Activated naive CD8-positive, alpha-beta T cell (primary cell): ENCODE measurements around the gene SYTL1.

Experiments used
- H3K27ac Mint-ChIP-seq: one replicate; pipeline ENCODE4 v1.8.0; 2021; ENCODE audit warnings: mixed read lengths
- H3K27me3 Mint-ChIP-seq: one replicate; pipeline ENCODE4 v1.8.0; 2021; ENCODE audit warnings: mixed read lengths
- H3K36me3 Mint-ChIP-seq: one replicate; pipeline ENCODE4 v1.8.0; 2021; ENCODE audit warnings: mixed read lengths
- H3K4me1 Mint-ChIP-seq: one replicate; pipeline ENCODE4 v1.8.0; 2021; ENCODE audit warnings: low read depth, mixed read lengths
- H3K4me3 Mint-ChIP-seq: one replicate; pipeline ENCODE4 v1.8.0; 2021; ENCODE audit warnings: mild to moderate bottlenecking, mixed read lengths
- H3K9me3 Mint-ChIP-seq: one replicate; pipeline ENCODE4 v1.8.0; 2021; ENCODE audit warnings: low read depth, mixed read lengths

Gene SYTL1

GRCh38 chr1:27393641-27394281 is 51.9 kb downstream of the SYTL1 start:
- Mint-ChIP-seq H3K4me1 (peaks cover 11% of the 10 kb centered on the region), H3K4me3 (peak overlapping the region; percentile 78), H3K9me3 (no peaks in the 10 kb centered on the region), H3K36me3 (no peaks in the 10 kb centered on the region), H3K27ac (no peak overlapping the region), H3K27me3 (no peaks in the 10 kb centered on the region)

- Mint-ChIP-seq H3K27ac (no peak overlapping the region), H3K4me1 (peaks cover 11% of the 10 kb centered on the region), H3K27me3 (no peaks in the 10 kb centered on the region), H3K36me3 (no peaks in the 10 kb centered on the region), H3K4me3 (peak overlapping the region; percentile 62), H3K9me3 (no peaks in the 10 kb centered on the region)
Measured at GRCh38 chr1:27394282-27394658, 52.4 kb downstream of the SYTL1 start.

- Mint-ChIP-seq H3K36me3 (no peaks in the 10 kb centered on the region), H3K27me3 (no peaks in the 10 kb centered on the region), H3K4me1 (peaks cover 11% of the 10 kb centered on the region), H3K27ac (no peak overlapping the region), H3K9me3 (no peaks in the 10 kb centered on the region), H3K4me3 (no peak overlapping the region)
Measured at GRCh38 chr1:27394925-27395324, 53.1 kb downstream of the SYTL1 start.

GRCh38 chr1:27395441-27396195 is 53.8 kb downstream of the SYTL1 start:
- Mint-ChIP-seq H3K4me3 (no peak overlapping the region), H3K27ac (no peak overlapping the region), H3K4me1 (peaks cover 11% of the 10 kb centered on the region), H3K27me3 (no peaks in the 10 kb centered on the region), H3K9me3 (no peaks in the 10 kb centered on the region), H3K36me3 (no peaks in the 10 kb centered on the region)

- H3K27ac Mint-ChIP-seq, result no peak overlapping the region
- no peaks in the 10 kb centered on the region for H3K9me3 Mint-ChIP-seq
- H3K4me1 Mint-ChIP-seq, result peaks cover 6% of the 10 kb centered on the region
- H3K27me3 Mint-ChIP-seq, result no peaks in the 10 kb centered on the region
- no peaks in the 10 kb centered on the region for H3K36me3 Mint-ChIP-seq
- no peak overlapping the region for H3K4me3 Mint-ChIP-seq
Measured at GRCh38 chr1:27397110-27397509, 55.3 kb downstream of the SYTL1 start.

GRCh38 chr1:27397749-27398148 is 55.9 kb downstream of the SYTL1 start:
- Mint-ChIP-seq H3K4me3 (no peak overlapping the region), H3K36me3 (no peaks in the 10 kb centered on the region), H3K9me3 (no peaks in the 10 kb centered on the region), H3K4me1 (peaks cover 9% of the 10 kb centered on the region), H3K27ac (no peak overlapping the region), H3K27me3 (no peaks in the 10 kb centered on the region)

- no peaks in the 10 kb centered on the region for H3K36me3 Mint-ChIP-seq
- H3K27ac Mint-ChIP-seq, result peak overlapping the region; percentile 50
- peaks cover 17% of the 10 kb centered on the region for H3K4me1 Mint-ChIP-seq
- no peak overlapping the region for H3K4me3 Mint-ChIP-seq
- no peaks in the 10 kb centered on the region for H3K9me3 Mint-ChIP-seq
- H3K27me3 Mint-ChIP-seq, result no peaks in the 10 kb centered on the region
Measured at GRCh38 chr1:27398405-27399149, 56.8 kb downstream of the SYTL1 start.

- Mint-ChIP-seq H3K4me1 (peaks cover 24% of the 10 kb centered on the region), H3K9me3 (no peaks in the 10 kb centered on the region), H3K36me3 (no peaks in the 10 kb centered on the region), H3K4me3 (no peak overlapping the region), H3K27me3 (no peaks in the 10 kb centered on the region), H3K27ac (no peak overlapping the region)
Measured at GRCh38 chr1:27399251-27400025, 57.6 kb downstream of the SYTL1 start.

GRCh38 chr1:27400082-27400962 is 58.5 kb downstream of the SYTL1 start:
- Mint-ChIP-seq H3K36me3 (no peaks in the 10 kb centered on the region), H3K27ac (no peak overlapping the region), H3K27me3 (no peaks in the 10 kb centered on the region), H3K4me3 (no peak overlapping the region), H3K9me3 (no peaks in the 10 kb centered on the region), H3K4me1 (peaks cover 22% of the 10 kb centered on the region)

- Mint-ChIP-seq H3K4me3 (no peak overlapping the region), H3K27me3 (no peaks in the 10 kb centered on the region), H3K4me1 (peaks cover 22% of the 10 kb centered on the region), H3K27ac (no peak overlapping the region), H3K36me3 (no peaks in the 10 kb centered on the region), H3K9me3 (no peaks in the 10 kb centered on the region)
Measured at GRCh38 chr1:27400963-27401341, 59.1 kb downstream of the SYTL1 start.

- Mint-ChIP-seq H3K36me3 (no peaks in the 10 kb centered on the region), H3K9me3 (no peaks in the 10 kb centered on the region), H3K4me1 (peaks cover 22% of the 10 kb centered on the region), H3K27ac (no peak overlapping the region), H3K4me3 (no peak overlapping the region), H3K27me3 (no peaks in the 10 kb centered on the region)
Measured at GRCh38 chr1:27402349-27402754, 60.5 kb downstream of the SYTL1 start.

GRCh38 chr1:27403065-27403726 is 61.4 kb downstream of the SYTL1 start:
- no peaks in the 10 kb centered on the region for H3K27me3 Mint-ChIP-seq
- peaks cover 22% of the 10 kb centered on the region for H3K4me1 Mint-ChIP-seq
- no peaks in the 10 kb centered on the region for H3K9me3 Mint-ChIP-seq
- H3K4me3 Mint-ChIP-seq, result no peak overlapping the region
- no peaks in the 10 kb centered on the region for H3K36me3 Mint-ChIP-seq
- H3K27ac Mint-ChIP-seq, result peak overlapping the region; percentile 80
